Vagina (tissue), 2 donors: ENCODE measurements around the gene ADPGK. TPM values are rescaled to one million over a fixed set of nuclear protein-coding genes. Genes with fewer than 3 reads are reported as not detected.

Experiments used
- DNase-seq, 2 donors: peaks; one replicate each; pipeline ENCODE4 v3.0.0-alpha.2; 2017; ENCODE audit errors: extremely low spot score in 2 of 2
- H3K27ac ChIP-seq: fragments of 200-600 bp; sonication (generic); one replicate; pipeline ENCODE4 v1.5.1; 2019
- H3K27me3 ChIP-seq: fragments of 200-600 bp; sonication (generic); one replicate; pipeline ENCODE4 v1.5.1; 2019
- H3K36me3 ChIP-seq, 2 donors: fragments of 200-600 bp; sonication (generic); one replicate each; pipeline ENCODE4 v1.5.1; 2017 to 2019
- H3K4me1 ChIP-seq: fragments of 200-600 bp; sonication (generic); one replicate; pipeline ENCODE4 v1.5.1; 2019
- H3K4me3 ChIP-seq, 2 donors: fragments of 200-600 bp; sonication (generic); 1 replicate in 1 of 2; 2 replicates in 1 of 2; pipeline ENCODE4 v1.5.1; 2016 to 2019
- H3K9me3 ChIP-seq: fragments of 200-600 bp; sonication (generic); one replicate; pipeline ENCODE4 v1.5.1; 2019
- POLR2A ChIP-seq, 2 donors: fragments of 450-650 bp; IDR thresholded peaks; one replicate each; pipeline ENCODE4 v1.6.1; 2017; ENCODE audit warnings: antibody characterized with exemption in 2 of 2, mild to moderate bottlenecking in 2 of 2, moderate library complexity in 2 of 2
- POLR2AphosphoS5 ChIP-seq, 2 donors: sonication (generic); formaldehyde crosslinking; IDR thresholded peaks; one replicate each; pipeline ENCODE4 v1.9.0; 2017; ENCODE audit warnings: antibody characterized with exemption in 2 of 2, mild to moderate bottlenecking in 2 of 2, low read depth in 1 of 2; ENCODE audit not compliant: insufficient read depth in 1 of 2
- intact Hi-C: fragments of 100-400 bp; cut with DNase I; formaldehyde crosslinking; loops from one replicate; pipeline ENCODE4 v1.15.1; 2023
- total RNA-seq: library from RNA; depleted of rRNA; stranded (reverse); fragments of >200 nt; gene quantifications from one replicate; pipeline ENCODE4 v1.2.3, GENCODE V29; 2016
- TF ChIP-seq, protein P1 (sequence below), 3 experiments: fragments of 450-650 bp in 2 of 3; fragments of 200-600 bp in 1 of 3; sonication (generic) in 1 of 3; IDR thresholded peaks; one replicate each; pipeline ENCODE4 v1.5.1; 2017 to 2019; ENCODE audit warnings: antibody characterized with exemption in 3 of 3, mild to moderate bottlenecking in 2 of 3, moderate library complexity in 2 of 3

ADPGK gene
- total RNA-seq, 1 donor from 2014 or later, result 53.8 TPM

DNA sequence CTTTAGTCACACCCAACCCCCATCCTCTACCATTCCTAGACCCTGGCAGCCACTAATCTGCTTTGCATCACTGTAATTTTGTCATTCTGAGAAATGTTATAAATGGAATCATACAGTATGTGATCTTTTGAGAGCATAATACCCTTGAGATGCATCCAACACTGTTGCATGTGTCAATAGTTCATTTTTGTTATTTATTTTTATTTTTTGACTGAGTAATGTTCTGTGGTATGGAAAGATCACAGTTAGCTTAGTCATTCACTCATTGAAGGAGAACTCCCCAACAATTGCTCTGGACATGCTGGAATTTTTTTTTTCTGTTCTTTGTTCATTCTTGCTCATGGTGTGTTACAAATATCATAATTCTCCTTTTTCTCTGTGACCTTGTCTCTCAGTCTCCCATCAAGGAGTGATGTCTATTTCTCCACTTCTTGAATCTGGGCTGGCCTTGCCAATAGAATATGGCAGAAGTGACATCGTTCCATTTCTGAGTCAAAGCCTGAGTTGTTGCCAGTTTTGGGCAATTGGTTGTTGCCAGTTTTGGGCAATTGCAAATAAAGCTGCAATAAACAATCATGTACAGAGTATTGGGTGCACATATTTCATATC, 6.8 kb upstream of the ADPGK start:
- Histone ChIP-seq H3K4me1 (peaks cover 2% of the 10 kb centered on the region), H3K9me3 (no peaks in the 10 kb centered on the region), H3K27ac (no peak overlapping the region), H3K4me3 (no peak overlapping the region), H3K36me3 (no peaks in the 10 kb centered on the region), H3K27me3 (no peaks in the 10 kb centered on the region)
- intact Hi-C loops, result no loop called here
- DNase-seq, result no peak
- TF ChIP-seq, protein P1, sequence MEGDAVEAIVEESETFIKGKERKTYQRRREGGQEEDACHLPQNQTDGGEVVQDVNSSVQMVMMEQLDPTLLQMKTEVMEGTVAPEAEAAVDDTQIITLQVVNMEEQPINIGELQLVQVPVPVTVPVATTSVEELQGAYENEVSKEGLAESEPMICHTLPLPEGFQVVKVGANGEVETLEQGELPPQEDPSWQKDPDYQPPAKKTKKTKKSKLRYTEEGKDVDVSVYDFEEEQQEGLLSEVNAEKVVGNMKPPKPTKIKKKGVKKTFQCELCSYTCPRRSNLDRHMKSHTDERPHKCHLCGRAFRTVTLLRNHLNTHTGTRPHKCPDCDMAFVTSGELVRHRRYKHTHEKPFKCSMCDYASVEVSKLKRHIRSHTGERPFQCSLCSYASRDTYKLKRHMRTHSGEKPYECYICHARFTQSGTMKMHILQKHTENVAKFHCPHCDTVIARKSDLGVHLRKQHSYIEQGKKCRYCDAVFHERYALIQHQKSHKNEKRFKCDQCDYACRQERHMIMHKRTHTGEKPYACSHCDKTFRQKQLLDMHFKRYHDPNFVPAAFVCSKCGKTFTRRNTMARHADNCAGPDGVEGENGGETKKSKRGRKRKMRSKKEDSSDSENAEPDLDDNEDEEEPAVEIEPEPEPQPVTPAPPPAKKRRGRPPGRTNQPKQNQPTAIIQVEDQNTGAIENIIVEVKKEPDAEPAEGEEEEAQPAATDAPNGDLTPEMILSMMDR (IDR thresholded peaks at IDR 0.05), result no peak
- TF ChIP-seq POLR2A (IDR thresholded peaks at IDR 0.05) (no peak), POLR2AphosphoS5 (IDR thresholded peaks at IDR 0.05; ENCODE audit: insufficient read depth in 1 of 2, low read depth in 1 of 2) (no peak)

DNA sequence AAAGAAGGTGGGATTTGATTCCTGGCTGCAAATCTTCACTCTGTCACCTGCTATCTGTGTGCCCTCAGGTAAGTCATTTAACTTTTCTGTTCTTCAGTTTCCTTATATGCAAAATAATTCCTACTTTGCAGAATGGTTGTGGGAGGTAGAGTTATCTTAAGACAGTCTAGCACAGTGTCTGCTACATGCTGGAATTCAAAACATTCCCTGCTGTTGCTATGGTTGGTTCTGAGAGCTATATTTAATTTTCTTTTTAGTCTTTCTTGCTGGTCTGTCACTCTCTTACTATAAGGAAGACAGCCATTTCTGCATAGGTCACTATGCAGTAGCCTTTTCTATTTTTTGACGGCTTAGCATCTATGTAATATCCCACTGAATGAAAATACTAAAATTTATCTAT, 4.0 kb upstream of the ADPGK start:
- Histone ChIP-seq H3K4me3 (no peak overlapping the region), H3K27ac (no peak overlapping the region), H3K9me3 (no peaks in the 10 kb centered on the region), H3K4me1 (peaks cover 17% of the 10 kb centered on the region), H3K36me3 (no peaks in the 10 kb centered on the region), H3K27me3 (no peaks in the 10 kb centered on the region)
- intact Hi-C loops, result no loop called here
- no peak for DNase-seq
- no peak for TF ChIP-seq POLR2AphosphoS5 (IDR thresholded peaks at IDR 0.05; ENCODE audit: insufficient read depth in 1 of 2, low read depth in 1 of 2)
- TF ChIP-seq POLR2A (IDR thresholded peaks at IDR 0.05), result no peak
- TF ChIP-seq, protein P1 (IDR thresholded peaks at IDR 0.05), result no peak

DNA sequence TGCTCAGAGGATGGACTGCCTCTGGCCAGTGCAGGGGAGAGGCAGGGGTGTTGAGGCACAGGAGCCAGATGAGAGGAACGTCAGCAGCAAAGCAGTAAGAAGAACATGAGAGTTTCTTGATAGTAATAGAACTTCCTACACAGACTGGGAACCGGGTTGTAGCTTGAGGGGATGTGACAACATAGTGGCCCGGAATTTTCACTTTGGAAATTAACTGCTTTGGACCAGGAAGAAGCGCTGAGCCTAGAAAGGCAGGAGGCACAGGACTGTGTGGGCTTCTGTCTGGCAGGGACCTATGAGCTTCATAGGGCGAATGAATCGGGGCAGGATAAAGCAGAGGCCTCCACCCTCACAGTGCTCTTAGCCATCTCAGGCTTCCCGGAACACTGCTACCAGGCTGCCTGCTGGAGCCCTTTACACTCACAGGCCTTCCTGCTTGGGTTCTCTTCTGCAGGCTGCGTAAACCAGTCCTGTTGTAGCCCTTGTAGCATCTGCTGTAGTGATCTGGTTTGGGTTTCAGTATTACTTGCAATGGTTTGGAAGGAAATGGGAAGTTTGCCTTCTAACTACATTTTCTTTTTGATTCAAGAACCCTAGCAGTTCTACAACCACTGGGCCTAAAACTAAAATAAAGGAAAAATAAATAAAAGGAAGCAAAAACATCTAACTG, 3.3 kb upstream of the ADPGK start:
- DNase-seq, result no peak
- Histone ChIP-seq H3K36me3 (no peaks in the 10 kb centered on the region), H3K9me3 (no peaks in the 10 kb centered on the region), H3K4me1 (peaks cover 24% of the 10 kb centered on the region), H3K27ac (no peak overlapping the region), H3K4me3 (no peak overlapping the region), H3K27me3 (no peaks in the 10 kb centered on the region)
- TF ChIP-seq POLR2A (IDR thresholded peaks at IDR 0.05) (no peak), POLR2AphosphoS5 (IDR thresholded peaks at IDR 0.05; ENCODE audit: insufficient read depth in 1 of 2, low read depth in 1 of 2) (no peak)
- TF ChIP-seq, protein P1 (IDR thresholded peaks at IDR 0.05), result no peak
- intact Hi-C loops, result no loop called here

DNA sequence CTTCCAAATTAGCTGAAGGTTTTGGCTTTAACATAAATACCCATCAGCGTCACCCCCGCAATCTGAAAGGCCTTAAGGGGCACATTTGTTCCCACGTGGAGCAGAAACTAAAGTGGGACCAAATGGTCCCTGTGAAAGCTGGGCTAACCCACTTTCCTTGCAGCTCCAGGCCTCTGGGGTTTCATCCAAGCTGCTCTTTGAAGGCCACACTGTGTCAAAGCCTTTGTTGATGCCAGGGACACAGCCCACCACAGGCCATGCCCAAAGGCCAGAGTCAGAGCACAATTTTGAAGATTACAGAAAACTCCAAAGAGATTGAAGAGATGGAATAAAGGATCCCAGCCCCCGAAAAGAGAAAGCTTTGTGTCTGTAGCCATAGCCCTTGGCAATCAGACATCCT, 2.7 kb upstream of the ADPGK start:
- no peak overlapping the region for H3K27ac ChIP-seq
- no peak for DNase-seq
- H3K36me3 ChIP-seq, result no peaks in the 10 kb centered on the region
- TF ChIP-seq, protein P1 (IDR thresholded peaks at IDR 0.05), result no peak
- TF ChIP-seq POLR2A (IDR thresholded peaks at IDR 0.05) (no peak), POLR2AphosphoS5 (IDR thresholded peaks at IDR 0.05; ENCODE audit: insufficient read depth in 1 of 2, low read depth in 1 of 2) (no peak)
- no peaks in the 10 kb centered on the region for H3K27me3 ChIP-seq
- H3K9me3 ChIP-seq, result no peaks in the 10 kb centered on the region
- intact Hi-C loops, result no loop called here
- H3K4me3 ChIP-seq, result no peak overlapping the region
- H3K4me1 ChIP-seq, result peaks cover 26% of the 10 kb centered on the region

DNA sequence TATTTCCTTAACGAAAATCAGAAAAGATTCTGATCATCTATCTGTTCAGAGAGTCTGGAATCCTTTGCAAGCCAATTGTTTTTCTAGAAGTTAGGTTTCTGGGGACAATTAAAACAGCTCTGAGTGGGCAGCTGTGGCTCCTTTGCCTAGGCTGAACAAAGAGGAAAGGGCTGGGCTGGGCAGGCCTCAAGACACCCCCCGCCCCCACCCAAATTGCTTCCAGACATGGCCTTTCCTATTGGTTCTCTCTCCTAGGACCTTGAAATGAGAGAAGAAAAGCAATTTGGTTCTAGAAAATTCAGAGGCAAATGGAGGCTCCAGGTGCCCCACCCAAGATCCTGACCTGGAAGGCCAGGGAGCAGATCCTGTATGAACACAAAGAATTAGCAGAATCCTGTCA, 2.3 kb upstream of the ADPGK start:
- Histone ChIP-seq H3K9me3 (no peaks in the 10 kb centered on the region), H3K36me3 (no peaks in the 10 kb centered on the region), H3K4me1 (peaks cover 30% of the 10 kb centered on the region), H3K27me3 (no peaks in the 10 kb centered on the region), H3K4me3 (no peak overlapping the region), H3K27ac (peak overlapping the region; percentile 89)
- DNase-seq, result no peak
- TF ChIP-seq POLR2A (IDR thresholded peaks at IDR 0.05), result no peak
- TF ChIP-seq, protein P1 (IDR thresholded peaks at IDR 0.05), result no peak
- intact Hi-C loops, result no loop called here
